Sciatic nerve (tissue), 2 donors: Measurements from ENCODE around the gene RHOT1. TPM values are rescaled to one million over a fixed set of nuclear protein-coding genes. Genes with fewer than 3 reads are reported as not detected.
"Not testable (repeated sequence)": the region's sequence is repeated elsewhere in the genome, so short reads cannot be mapped to it uniquely, and the experiment has no call there.

Experiments used
- ATAC-seq: fragments of 200-7000 bp; cut with Tn5 transposase; one replicate; pipeline ENCODE4 v1.9.1; 2020; ENCODE audit warnings: mild to moderate bottlenecking, moderate library complexity
- DNase-seq: peaks from one replicate; pipeline ENCODE4 v3.0.0-alpha.2; 2020; ENCODE audit warnings: low spot score
- intact Hi-C: fragments of 100-400 bp; cut with DNase I; formaldehyde crosslinking; loops from one replicate; pipeline ENCODE4 v1.14.2; 2022
- total RNA-seq: library from RNA; stranded (reverse); fragmentation: NEBNext Ultra II Directional; extraction: Animal tissue kit (Norgen Biotek cat#: 25700); gene quantifications from one replicate; pipeline ENCODE4 v1.2.1, GENCODE V29; 2021
- donor health status: DM: no; HTN: no; CAD: no.
- donor health status: DM: no; HTN: no; CAD: no.

The RHOT1 gene
- 50.4 TPM for total RNA-seq

DNA sequence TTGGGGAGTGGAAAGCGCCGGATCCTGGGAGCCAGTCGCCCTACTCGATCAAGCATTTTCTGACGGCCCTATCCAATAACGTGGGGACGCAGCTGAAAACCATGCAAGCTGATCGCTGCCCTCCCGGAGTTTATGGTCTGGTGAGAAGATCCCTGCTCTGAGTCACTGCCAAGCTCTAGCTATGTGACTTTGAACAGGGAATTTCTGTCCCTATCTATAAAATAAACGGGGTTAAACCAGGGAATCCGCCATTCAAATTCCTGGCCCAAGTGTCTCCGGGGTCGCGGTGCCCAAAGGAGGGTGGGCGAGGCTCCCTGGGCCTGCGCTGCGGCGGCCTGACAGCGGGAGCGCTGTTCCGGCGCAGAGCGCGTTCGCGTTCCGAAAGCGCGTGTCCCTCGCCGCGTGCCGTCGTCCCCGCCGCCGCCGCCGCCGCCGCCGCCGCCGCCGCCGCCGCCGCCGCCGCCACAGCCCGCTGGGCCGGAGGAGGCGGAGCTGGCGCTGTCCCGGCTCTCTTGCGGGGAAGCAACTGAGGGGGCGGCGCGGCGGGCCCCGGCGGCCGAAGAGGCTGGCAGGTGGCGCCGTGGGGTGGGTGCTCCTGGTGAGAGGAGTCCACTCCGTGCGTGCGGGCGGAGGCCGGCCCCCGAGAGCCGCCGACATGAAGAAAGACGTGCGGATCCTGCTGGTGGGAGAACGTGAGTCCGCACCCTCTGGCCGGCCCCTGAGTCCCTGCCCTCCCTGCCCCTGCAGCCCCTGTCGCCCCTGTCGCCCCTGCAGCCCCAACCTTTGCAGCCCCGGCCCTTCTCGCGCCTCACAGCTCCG is at the start of gene RHOT1:
Gene RHOT1 (plus strand): TSS at position 465 of the 819 bp plus-strand sequence. CDS start 191 bp downstream, at position 656.
- DNase-seq: peak; percentile 84
- intact Hi-C loops: no loop called here
- ATAC-seq: peak; percentile 89

DNA sequence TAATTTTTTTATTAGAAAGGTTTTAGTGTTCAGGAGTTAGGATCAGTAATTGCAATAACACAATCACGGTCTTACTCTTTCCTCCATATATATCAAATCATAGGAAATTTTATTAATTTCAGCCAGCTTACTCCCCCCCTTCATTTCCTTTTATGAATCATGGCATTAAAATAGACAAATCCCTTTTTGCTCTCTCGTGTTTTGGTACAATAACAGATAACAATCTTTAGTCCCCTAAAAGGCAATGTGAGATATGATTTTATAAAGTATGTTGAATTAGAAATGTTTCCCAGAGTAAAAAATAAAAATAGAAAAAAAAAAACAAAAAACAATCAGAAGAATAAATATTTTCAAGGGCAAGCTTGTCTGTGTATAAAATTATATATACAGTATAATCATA is 42.6 kb upstream of the RHOT1 start:
- intact Hi-C loops: no loop called here
- ATAC-seq: no peak
- DNase-seq: no peak

DNA sequence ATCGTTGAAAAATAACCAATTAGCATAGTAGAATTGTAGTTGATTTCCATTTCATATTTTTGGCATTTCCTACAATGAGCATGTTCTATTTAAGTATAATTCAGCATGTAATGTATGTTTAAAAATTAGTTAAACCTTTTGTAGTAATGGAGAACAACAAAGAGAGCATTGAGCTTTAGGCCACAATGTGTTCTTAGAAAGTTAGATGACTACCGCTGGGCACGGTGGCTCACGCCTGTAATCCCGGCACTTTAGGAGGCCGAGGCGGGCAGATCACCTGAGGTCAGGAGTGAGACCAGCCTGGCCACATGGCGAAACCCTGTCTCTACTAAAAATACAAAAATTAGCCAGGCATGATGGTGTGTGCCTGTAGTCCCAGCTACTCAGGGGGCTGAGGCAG is 42.0 kb upstream of the RHOT1 start:
- intact Hi-C loops, ATAC-seq, DNase-seq: not testable (repeated sequence)

DNA sequence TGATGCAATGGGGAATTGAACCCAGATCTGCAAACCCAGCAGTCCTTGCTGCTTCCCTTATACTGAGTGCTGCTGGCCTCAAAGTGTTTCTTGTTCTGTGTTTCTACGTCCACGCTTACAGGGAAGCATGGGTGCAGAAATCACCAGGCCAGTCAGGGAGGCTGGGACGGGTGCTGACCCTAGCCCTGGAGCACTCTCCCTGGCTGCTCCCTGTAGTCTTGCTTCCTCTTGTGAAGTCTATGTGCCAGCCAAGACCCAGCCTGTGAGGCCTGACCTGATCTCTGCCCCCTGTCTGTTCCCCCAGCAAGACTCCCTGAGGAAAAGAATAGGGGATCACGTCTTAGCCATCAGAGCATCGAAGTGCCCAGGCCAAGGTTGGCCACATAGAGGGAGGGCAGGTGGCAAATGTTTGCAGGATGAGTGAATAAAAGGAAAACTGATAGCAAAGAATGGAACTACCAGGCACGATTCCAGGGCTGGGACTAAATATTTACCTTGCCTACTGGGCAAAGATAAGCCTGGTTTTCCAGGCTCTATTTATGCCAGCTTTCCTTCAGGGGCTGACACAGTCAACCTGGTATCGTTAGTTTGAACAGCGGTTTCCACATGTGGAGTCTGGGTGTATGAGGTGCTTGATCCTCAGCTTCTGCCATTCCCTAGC is 41.2 kb upstream of the RHOT1 start:
- DNase-seq: no peak
- intact Hi-C loops: no loop called here
- ATAC-seq: no peak

DNA sequence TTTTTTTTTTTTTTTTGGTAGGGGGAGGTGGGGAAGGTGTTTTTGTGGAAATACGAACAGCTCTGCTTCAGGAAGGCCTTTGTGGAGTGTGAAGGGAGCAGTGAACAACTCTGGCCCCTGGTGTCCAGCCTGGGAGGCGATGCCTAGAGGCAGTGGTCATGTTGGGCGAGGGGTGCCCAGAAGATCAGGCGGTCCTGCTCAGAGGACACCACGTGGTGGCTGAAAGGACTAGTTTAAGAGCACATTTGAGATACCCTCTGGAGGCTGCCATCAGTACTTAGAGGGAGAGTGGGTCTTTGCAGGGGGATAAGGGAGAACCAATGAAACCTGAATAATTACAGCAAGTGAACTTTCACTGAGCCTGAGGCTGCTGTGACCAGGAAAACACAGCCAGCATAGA is 40.1 kb upstream of the RHOT1 start:
- ATAC-seq (no peak), DNase-seq (no peak)
- intact Hi-C loops: no loop called here

DNA sequence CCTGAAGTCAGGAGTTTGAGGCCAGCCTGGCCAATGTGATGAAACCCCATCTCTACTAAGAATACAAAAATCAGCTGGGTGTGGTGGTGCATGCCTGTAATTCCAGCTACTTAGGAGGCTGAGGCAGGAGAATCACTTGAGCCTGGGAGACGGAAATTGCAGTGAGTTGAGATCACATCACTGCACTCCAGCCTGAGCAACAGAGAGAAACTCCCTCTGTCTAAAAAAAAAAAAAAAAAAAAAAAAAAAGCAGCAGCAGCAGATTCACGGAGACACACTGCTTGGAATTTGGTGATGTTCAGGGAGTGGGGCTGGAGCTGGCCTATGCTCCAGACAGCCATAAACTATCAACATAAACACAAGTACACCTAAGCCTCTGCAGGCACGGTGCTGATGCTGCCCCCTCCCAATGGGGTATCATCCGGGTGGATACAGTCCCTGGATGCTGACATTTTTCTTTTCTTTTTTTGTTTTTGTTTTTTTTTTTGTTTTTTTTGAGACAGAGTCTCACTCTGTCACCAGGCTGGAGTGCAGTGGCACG is 39.6 kb upstream of the RHOT1 start:
- ATAC-seq (no peak), DNase-seq (no peak)
- intact Hi-C loops: no loop called here

DNA sequence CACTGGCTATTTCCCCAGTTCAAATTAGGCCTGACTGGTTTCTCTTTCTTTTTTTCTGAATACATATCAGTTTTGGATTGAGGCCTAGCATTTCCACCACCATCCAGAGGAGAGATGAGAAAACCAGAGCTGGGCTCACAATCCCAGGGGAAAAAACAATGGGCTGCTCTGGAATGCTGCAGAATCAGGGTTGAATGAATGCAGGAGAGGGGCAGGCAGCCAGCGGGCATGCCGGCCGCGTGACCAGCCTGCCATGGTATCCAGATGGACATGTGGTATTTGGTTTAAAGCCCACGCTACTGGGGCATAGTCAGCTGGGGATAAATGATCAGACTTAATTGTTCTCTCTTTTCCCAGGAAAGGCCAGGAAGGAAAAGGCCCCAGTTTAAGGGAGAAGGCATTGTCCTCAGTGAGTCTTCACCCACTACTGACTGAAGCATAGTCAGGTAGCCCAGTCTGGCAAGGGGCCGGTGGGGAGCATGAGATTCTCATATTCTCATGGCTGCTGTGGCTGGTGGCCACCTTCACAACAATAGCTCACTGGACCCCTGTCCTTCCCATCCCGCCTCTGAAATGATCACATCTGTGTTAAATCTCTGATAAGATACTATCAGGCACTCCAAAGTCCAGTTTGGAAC is 38.7 kb upstream of the RHOT1 start:
- no peak for DNase-seq
- intact Hi-C loops: no loop called here
- no peak for ATAC-seq

DNA sequence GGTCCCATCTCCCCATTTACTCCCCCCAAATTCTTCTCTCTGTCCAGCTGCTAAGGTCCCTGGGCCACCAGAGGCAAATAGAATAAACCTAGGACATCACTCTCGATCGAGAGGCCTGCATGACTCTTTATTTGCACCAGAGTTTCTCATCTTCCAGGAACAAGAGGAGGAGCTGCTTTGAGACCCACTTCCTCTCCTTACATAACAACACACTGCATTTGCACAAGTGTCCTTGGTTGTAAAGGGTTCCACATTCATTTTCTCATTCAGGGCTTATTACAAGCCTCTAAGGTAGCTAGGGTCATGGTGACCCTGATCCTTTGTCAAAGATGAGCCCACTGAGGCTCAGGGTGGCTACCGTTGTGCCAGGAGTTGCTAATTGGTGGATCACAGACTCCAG is 38.1 kb upstream of the RHOT1 start:
- no peak for ATAC-seq
- intact Hi-C loops: no loop called here
- no peak for DNase-seq

DNA sequence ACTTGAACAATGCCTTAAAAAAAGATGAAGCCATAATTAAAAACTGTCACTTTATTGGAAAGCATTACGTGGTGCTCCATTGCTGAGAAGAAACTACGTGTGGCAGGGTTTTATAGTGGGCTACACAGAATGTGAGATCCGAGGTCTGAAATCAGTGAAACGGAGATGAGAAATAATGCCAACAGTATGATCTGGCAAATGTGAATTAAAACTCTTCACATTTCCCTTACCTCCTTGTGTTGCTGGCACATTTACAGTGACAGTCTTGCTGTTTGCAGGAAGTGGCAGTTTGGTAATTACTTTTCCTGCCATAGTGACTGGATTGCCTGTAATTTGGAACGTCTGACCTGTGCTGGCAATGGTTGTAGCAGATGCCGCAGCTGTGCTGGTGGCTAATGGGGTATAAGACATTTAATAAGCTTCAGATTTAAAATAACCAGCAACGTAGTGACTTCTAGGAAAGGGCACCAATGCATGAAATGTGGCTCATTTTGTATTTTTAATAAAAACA is 35.8 kb upstream of the RHOT1 start:
- intact Hi-C loops, ATAC-seq, DNase-seq: not testable (repeated sequence)

DNA sequence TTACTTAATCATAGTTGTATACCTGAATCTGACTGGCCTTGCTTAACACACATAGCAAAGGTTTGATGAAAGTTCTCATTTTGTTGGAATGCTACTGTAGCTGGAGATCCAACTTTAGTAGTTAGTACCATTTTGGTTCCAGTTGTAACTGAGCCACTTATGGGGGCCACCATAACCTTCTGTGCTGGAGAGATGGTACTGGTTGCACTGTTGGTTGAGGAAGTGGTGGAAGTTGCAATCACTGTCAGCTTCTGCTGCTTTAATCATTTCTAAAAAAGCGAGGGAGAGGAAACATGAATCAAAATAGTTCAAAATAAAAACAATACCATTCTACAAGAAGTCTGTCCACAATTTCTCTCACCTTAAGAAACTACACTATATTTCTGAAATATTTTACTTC is 35.1 kb upstream of the RHOT1 start:
- DNase-seq, intact Hi-C loops, ATAC-seq: not testable (repeated sequence)

DNA sequence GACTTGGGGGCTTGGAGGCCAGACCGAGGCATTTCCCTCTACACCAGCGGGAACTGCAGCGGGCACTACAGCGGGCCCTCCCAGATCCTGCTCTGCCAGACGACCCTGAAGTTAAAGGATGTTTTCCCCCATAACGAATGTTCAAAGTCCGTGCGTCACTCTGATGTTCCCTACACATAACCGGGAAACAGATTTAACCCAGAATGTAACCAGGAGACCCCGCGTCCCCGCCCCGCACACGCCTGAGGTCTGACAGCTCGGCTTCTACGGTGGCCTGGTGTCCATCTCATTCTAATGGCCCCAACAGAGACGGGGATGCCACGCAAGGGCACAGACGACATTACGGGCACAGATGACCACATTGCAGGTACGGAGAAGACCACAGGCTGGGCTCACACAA is 31.7 kb upstream of the RHOT1 start:
- ATAC-seq (no peak), DNase-seq (no peak)
- intact Hi-C loops: no loop called here

DNA sequence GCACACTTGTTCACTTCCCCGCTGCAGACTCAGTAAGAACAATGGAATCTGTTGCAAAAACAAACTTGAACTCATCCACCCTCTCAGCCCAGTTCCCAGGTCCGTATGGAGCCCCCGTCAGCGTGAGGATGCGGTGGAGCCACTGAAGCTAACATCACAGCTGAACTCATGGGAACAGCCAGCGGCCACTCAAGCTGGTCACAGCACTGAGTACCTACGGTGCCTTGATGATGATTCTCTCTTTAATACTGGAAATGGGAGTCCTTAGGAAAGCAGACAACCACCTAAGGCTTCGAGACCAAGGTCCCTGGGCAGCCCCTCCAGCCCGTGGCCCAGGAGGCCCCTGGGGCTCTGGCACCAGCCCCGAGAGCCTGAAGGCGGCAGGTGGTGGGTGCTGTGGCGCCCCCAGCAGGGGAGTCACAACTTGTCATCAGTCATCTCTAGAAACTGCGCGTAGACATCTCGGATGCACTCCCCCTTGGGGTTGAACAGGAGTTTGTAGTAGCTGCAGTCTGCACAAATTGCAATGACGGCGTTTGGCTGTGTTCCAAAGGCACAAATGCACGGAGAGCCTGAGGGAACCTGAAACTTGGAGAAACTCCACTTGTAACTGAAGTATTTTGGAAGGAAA is 31.0 kb upstream of the RHOT1 start:
- DNase-seq: peak; percentile 85
- intact Hi-C loops: no loop called here
- peak; percentile 73 for ATAC-seq

DNA sequence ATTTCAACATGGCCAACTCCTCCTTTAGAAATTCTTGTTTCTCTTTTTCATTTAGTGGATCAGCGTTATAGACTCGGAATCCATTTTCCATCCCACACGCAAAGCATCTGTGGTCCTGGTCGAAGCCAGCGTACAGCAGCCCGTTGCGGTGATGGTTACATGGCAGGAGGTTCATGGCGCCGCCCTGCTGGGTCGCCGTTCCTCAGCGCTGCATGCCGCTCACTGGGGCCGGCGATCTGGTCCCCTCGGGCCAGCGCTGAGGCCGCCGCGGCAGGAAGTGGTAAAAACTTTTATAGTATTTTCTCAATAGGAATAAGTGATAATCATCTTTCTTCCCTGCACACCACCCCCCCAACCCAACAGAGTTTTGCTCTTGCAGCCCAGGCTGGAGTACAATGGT is 29.9 kb upstream of the RHOT1 start:
- intact Hi-C loops: no loop called here
- DNase-seq (no peak), ATAC-seq (no peak)

DNA sequence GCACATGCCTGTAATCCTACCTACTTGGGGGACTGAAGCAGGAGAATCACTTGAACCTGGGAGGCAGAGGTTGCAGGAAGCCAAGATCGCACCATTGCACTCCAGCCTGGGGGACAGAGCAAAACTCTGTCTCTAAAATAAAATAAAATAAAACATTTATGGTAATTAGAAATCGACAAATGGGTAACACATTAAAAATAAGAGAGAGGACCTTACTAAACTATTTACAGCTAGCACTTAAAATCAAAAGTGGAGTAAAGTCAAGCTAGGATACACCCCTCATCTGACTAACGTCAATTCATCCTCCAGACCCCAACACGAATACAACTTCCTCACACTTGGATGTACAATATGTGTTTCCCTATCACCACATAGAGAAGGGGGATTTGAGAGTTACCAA is 27.8 kb upstream of the RHOT1 start:
- intact Hi-C loops: no loop called here
- no peak for DNase-seq
- ATAC-seq: no peak

DNA sequence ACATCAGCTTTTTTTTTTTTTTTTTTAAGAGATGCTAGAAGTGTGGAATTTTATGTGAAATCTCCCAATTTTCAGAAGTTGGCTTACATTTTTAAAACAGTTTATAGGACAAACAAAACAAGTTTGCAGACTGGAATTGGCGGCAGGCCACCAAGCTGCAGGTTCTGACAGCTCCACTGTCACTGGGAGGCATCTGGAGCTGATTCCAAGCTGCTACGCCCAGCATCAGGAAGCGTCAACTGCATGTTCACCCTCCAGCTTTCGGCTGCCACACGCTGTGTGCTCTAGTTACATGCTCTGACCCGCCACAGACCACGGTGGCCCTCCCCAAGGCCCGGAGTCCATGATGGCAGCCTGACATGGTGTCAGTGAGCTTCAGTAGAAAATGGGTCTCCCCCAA is 26.8 kb upstream of the RHOT1 start:
- ATAC-seq, intact Hi-C loops, DNase-seq: not testable (repeated sequence)

DNA sequence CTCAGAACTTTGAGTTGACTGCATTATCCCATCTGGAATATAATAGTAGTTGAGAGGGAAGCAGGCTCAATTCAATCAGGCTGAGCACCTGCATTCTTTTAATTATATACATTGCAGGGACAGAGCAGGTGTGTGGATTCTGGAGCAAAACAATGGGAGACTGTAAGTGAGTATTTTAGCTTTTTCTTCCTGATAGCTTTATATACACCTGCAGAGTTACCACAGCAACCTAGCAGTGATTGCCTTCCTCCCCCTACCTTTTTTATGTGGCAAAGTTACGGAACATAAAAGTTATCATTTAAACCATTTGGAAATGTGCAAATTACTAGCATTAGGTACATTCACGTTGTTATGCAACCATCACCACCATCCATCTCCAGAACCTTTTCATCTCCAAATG is 25.4 kb upstream of the RHOT1 start:
- DNase-seq (no peak), ATAC-seq (no peak)
- intact Hi-C loops: no loop called here

DNA sequence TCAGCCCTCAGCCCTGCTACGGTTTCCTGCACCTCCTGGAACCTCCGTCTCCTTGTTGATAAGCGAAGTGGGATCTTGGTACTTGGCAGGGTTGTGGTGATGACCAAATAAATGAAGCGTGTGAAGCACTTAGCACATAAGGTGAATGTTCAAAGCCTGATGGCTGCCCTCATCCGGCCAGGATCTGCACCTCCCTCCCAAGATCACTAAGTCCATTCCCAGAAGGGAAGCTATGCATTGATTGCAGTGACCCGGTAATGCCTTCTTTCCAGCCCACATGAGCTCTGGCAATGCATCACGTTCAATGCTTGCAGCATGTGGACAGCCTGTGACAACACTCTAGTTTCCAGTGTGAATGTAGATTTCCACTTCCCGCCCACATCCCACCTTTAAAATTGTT is 24.9 kb upstream of the RHOT1 start:
- ATAC-seq (no peak), DNase-seq (no peak)
- intact Hi-C loops: no loop called here

DNA sequence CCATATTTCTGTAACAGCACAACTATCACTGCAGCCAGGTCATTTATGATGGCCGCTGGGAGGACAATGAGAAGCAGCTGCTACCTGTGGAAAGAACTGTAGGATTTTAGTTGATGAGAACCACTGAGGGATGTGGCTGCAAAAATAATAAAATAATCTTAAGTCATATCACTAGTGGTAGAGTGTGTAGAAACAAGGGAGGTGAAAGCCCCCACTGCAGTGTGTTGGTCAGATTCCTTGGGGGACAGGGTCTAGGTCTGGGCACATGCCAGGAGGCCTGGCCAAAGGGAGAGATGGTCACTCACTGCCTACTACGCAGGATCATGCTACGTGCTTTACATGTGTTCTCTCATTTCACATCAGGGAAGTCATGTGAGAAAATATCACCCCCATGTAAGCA is 24.2 kb upstream of the RHOT1 start:
- DNase-seq, intact Hi-C loops, ATAC-seq: not testable (repeated sequence)

DNA sequence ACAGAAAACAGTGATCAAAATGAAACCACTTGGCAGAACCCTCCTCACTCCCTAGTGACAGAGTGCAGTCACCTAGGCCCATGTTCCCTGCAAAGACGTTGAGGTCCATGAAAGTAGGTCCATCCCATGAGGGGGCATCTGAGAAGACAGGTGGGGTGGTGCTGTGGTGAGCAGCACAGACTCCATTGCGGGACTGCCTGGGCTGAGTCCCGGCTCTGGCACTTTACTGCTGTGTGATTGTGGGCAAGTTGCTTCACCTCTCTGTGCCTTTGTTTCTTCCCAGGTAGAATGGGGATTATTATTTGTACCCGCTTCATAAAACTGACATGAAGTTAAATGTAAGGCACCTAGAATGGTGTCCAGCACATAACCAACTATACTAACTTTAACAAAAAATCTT is 23.5 kb upstream of the RHOT1 start:
- ATAC-seq: no peak
- no peak for DNase-seq
- intact Hi-C loops: no loop called here
